Measurements from ENCODE around the gene WRAP73.

GRCh38 chr1:3636531-3636930 lies 13.4 kb downstream of the WRAP73 start:
- TF ChIP-seq CTCF (IDR thresholded peaks at IDR 0.05; ENCODE audit: insufficient read depth, low read depth, low read length): no peak
- no peak for TF ChIP-seq EZH2 (IDR thresholded peaks at IDR 0.05; ENCODE audit: insufficient read depth, low read length)
